HL-60 (cell line): ENCODE data around the gene MYO1E.

Source experiments
- DNase-seq, 2 experiments: peaks; one replicate each; pipeline ENCODE4 v3.0.0-alpha.2; 2010 to 2020; ENCODE audit warnings: low read depth in 1 of 2, low spot score in 1 of 2
- H3K27ac ChIP-seq: fragments of 250-450 bp; sonication (Bioruptor Pico); replicated peaks from 2 replicates; pipeline ENCODE4 v1.5.1; 2020; ENCODE audit warnings: mild to moderate bottlenecking, moderate library complexity
- H3K27me3 ChIP-seq: fragments of 250-450 bp; sonication (Bioruptor Pico); 2 replicates; pipeline ENCODE4 v1.5.1; 2021; ENCODE audit warnings: mild to moderate bottlenecking, moderate library complexity; ENCODE audit not compliant: insufficient read depth, poor library complexity, severe bottlenecking
- H3K4me3 ChIP-seq: replicated peaks from 2 replicates; pipeline ENCODE4 v1.5.1; 2011; ENCODE audit warnings: mild to moderate bottlenecking, control low read depth, low read length; ENCODE audit not compliant: insufficient read depth
- GABPA ChIP-seq: IDR thresholded peaks from 2 replicates; pipeline ENCODE4 v1.6.1; 2012; ENCODE audit warnings: low read depth
- POLR2AphosphoS5 ChIP-seq: IDR thresholded peaks from 2 replicates; pipeline ENCODE4 v1.6.1; 2012; ENCODE audit warnings: low read depth
- SPI1 ChIP-seq: IDR thresholded peaks from 2 replicates; pipeline ENCODE4 v1.6.1; 2012; ENCODE audit warnings: low read depth, mild to moderate bottlenecking, borderline replicate concordance
- TF ChIP-seq, protein P1 (sequence below): IDR thresholded peaks from 2 replicates; pipeline ENCODE4 v1.6.1; 2012; ENCODE audit warnings: low read depth; ENCODE audit not compliant: insufficient replicate concordance
- TF ChIP-seq, protein P2 (sequence below): IDR thresholded peaks from one replicate; pipeline ENCODE4 v1.5.1; 2011; ENCODE audit warnings: low read length, control low read depth, inconsistent platforms; ENCODE audit not compliant: insufficient read depth

MYO1E gene

DNA sequence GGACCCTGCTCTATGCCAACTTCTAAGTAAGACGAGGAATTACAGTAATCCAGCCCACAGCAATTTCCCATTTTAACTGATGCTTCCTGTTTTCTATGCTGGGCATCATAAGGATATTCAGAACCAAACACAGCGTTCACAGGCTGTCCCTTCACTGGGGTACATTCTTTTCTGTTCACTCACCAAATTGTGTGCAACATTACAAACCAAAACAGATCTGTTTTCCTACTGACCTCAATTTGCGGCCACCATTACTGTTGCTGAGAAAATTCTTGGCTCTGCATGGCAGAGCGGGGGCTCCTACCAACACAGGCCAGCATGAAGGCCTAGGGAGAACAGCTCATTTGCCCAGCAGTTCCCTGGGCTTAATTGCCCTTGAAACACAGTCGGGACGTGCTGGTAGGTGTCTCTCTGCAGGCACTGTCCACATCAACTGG is 76.5 kb downstream of the MYO1E start:
- Histone ChIP-seq H3K27me3 (no peaks in the 10 kb centered on the region), H3K27ac (no peak overlapping the region), H3K4me3 (no peak overlapping the region)
- no peak for DNase-seq
- TF ChIP-seq, protein P1, sequence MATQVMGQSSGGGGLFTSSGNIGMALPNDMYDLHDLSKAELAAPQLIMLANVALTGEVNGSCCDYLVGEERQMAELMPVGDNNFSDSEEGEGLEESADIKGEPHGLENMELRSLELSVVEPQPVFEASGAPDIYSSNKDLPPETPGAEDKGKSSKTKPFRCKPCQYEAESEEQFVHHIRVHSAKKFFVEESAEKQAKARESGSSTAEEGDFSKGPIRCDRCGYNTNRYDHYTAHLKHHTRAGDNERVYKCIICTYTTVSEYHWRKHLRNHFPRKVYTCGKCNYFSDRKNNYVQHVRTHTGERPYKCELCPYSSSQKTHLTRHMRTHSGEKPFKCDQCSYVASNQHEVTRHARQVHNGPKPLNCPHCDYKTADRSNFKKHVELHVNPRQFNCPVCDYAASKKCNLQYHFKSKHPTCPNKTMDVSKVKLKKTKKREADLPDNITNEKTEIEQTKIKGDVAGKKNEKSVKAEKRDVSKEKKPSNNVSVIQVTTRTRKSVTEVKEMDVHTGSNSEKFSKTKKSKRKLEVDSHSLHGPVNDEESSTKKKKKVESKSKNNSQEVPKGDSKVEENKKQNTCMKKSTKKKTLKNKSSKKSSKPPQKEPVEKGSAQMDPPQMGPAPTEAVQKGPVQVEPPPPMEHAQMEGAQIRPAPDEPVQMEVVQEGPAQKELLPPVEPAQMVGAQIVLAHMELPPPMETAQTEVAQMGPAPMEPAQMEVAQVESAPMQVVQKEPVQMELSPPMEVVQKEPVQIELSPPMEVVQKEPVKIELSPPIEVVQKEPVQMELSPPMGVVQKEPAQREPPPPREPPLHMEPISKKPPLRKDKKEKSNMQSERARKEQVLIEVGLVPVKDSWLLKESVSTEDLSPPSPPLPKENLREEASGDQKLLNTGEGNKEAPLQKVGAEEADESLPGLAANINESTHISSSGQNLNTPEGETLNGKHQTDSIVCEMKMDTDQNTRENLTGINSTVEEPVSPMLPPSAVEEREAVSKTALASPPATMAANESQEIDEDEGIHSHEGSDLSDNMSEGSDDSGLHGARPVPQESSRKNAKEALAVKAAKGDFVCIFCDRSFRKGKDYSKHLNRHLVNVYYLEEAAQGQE = no peak
- TF ChIP-seq, protein P2, sequence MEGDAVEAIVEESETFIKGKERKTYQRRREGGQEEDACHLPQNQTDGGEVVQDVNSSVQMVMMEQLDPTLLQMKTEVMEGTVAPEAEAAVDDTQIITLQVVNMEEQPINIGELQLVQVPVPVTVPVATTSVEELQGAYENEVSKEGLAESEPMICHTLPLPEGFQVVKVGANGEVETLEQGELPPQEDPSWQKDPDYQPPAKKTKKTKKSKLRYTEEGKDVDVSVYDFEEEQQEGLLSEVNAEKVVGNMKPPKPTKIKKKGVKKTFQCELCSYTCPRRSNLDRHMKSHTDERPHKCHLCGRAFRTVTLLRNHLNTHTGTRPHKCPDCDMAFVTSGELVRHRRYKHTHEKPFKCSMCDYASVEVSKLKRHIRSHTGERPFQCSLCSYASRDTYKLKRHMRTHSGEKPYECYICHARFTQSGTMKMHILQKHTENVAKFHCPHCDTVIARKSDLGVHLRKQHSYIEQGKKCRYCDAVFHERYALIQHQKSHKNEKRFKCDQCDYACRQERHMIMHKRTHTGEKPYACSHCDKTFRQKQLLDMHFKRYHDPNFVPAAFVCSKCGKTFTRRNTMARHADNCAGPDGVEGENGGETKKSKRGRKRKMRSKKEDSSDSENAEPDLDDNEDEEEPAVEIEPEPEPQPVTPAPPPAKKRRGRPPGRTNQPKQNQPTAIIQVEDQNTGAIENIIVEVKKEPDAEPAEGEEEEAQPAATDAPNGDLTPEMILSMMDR = no peak
- no peak for TF ChIP-seq SPI1
- no peak for TF ChIP-seq POLR2AphosphoS5
- TF ChIP-seq GABPA = no peak

DNA sequence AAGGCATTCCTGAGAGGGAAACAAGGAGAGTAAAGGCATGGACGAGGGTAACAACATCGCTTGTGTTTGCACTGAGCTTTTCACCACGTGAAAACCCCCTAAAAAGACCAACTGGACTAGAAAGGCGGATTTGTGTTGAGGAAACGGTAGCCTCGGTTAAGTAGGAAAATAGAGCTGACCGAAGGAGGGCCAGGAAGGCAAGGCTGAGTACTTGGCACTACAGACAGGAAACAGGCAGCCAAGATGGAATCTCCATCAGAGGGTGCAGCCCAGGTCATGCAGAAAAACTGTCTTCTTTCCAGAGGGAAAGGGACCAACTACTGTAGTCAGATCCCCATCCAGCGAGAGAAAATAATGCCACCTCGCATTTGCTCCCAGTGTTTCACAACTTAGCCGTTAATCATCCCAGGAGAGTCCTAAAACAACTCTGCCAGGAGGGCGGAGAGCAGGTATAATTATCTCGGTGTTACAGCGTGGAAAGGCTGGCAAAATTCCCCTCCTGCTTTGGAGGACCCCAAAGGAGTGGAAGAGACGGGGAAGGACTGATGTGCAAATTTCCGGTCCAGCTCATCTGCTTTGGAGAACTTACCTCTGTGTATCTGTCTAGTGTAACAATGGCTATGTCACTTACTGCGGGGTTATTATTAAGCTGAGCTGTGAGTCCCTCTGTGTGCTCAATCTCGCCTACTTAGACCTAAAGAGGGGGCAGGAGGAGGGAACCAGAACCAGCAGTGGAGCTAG is 77.2 kb downstream of the MYO1E start:
- Histone ChIP-seq H3K27ac (no peak overlapping the region), H3K4me3 (no peak overlapping the region), H3K27me3 (no peaks in the 10 kb centered on the region)
- no peak for DNase-seq
- TF ChIP-seq, protein P1 = no peak
- TF ChIP-seq SPI1 (no peak), POLR2AphosphoS5 (no peak), GABPA (no peak)
- TF ChIP-seq, protein P2 = no peak

DNA sequence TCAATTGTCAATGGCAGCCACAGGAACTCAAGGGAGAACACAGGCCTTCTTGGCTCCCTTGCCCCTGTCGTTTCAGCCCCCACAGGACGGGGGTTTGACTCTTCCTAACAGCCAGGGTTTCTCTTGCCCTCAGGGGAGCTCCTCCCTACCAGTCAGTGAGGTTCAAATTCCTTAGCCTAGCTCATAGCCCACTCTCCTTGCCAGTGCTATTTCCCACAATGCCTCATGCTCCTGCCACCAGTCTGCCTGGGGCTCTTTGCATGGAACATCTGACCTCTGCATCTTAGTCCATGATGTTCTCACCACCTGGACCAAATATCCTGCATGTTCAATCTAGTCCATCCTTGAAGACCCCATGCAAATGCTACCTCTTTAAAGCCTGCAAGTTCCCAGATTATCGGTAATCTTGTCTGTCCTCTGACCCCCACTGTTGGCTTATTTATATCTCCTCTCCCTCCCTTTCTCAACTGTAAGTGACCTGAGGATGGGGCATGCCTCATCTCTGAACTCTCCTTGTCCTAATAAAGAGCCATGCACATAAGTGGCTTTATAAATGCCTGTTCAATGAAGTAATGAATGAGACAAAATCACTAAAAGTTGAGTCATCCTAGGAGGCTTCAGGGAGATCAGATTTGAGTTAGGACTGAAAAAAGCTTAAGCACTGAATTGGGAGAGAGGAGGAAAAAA is 78.0 kb downstream of the MYO1E start:
- H3K27ac ChIP-seq = no peak overlapping the region

More for the DNA sequence above, 78.0 kb downstream of the MYO1E start:
- H3K4me3 ChIP-seq = no peak overlapping the region
- TF ChIP-seq, protein P2 = no peak
- TF ChIP-seq POLR2AphosphoS5 (no peak), GABPA (no peak), SPI1 (no peak)
- TF ChIP-seq, protein P1 = no peak
- no peak for DNase-seq
- H3K27me3 ChIP-seq = no peaks in the 10 kb centered on the region
